Esophagus squamous epithelium (tissue), 4 donors: ENCODE data around the gene DNAAF3.

ENCODE experiments used
- CTCF ChIP-seq, 6 experiments: fragments of 450-650 bp in 4 of 6; fragments of 200-600 bp in 2 of 6; sonication (generic) in 2 of 6; IDR thresholded peaks; one replicate each; pipeline ENCODE4 v1.5.1; 2016 to 2019; ENCODE audit warnings: antibody characterized with exemption in 6 of 6, mild to moderate bottlenecking in 4 of 6, moderate library complexity in 4 of 6
- POLR2A ChIP-seq, 4 donors: fragments of 450-650 bp; IDR thresholded peaks; one replicate each; pipeline ENCODE4 v1.6.1; 2017; ENCODE audit warnings: antibody characterized with exemption in 4 of 4, mild to moderate bottlenecking in 4 of 4, moderate library complexity in 3 of 4

- TF ChIP-seq CTCF (IDR thresholded peaks at IDR 0.05) = peak in 1 of 6 experiments; percentile 14
- TF ChIP-seq POLR2A (IDR thresholded peaks at IDR 0.05) = no peak
Measured at GRCh38 chr19:55166530-55167268, at the start of gene DNAAF3.
